GM12878 (cell line): ENCODE measurements around the gene MYMK. TPM values are rescaled to one million over a fixed set of nuclear protein-coding genes. Genes with fewer than 3 reads are reported as not detected.

Source experiments
- ATAC-seq: fragments of 200-7000 bp; cut with Tn5 transposase; 3 replicates; pipeline ENCODE4 v1.9.1; 2020; ENCODE audit warnings: mild to moderate bottlenecking, moderate library complexity
- BruUV-seq: library from RNA; stranded (reverse); fragments of 400-500 nt; replicated peaks from 2 replicates; lab custom pipeline; 2021; lab: Mats Ljungman, UMichigan
- CTCF ChIA-PET: fragments of 300-600 bp; sonication (Branson Sonifier 250); formaldehyde crosslinking; extraction: SDS; loops from one replicate; lab custom pipeline; 2021; ENCODE audit warnings: inconsistent platforms; lab: Yijun Ruan, JAX
- POLR2A ChIA-PET: fragments of 350-600 bp; formaldehyde crosslinking; extraction: SDS; loops from one replicate; lab custom pipeline; 2021; ENCODE audit warnings: inconsistent platforms; lab: Charles Lee
- RAD21 ChIA-PET: fragments of 300-600 bp; sonication (Branson Sonifier 250); formaldehyde crosslinking; loops from one replicate; lab custom pipeline; 2023; ENCODE audit warnings: antibody characterized with exemption; ENCODE audit not compliant: unreplicated experiment; lab: Charles Lee
- SMC1A ChIA-PET: fragments of 300-600 bp; sonication (Branson Sonifier 250); formaldehyde crosslinking; loops from one replicate; lab custom pipeline; 2023; ENCODE audit not compliant: unreplicated experiment, uncharacterized antibody; lab: Charles Lee
- DNase-seq: peaks from one replicate; pipeline ENCODE4 v3.0.0-alpha.2; 2011; ENCODE audit warnings: low read depth, low spot score
- FAIRE-seq: peaks from 3 replicates; lab custom pipeline; 2011; peaks lifted over from hg19 to GRCh38; lab: Jason Lieb, UNC
- H2AFZ ChIP-seq: 2 replicates; pipeline ENCODE4 v1.6.0; 2011; ENCODE audit warnings: low read depth, low read length, control low read depth; ENCODE audit not compliant: control insufficient read depth
- H3K27ac ChIP-seq: 2 replicates; pipeline ENCODE4 v1.5.1; 2011; ENCODE audit warnings: control low read depth; ENCODE audit not compliant: control insufficient read depth, insufficient read depth
- H3K27me3 ChIP-seq, 2 experiments: replicated peaks in 1 of 2; 2 replicates each; pipeline versions ENCODE4 v1.6.0 to v1.6.1; 2011; ENCODE audit warnings: low read length in 1 of 2; ENCODE audit not compliant: control insufficient read depth in 2 of 2, insufficient read depth in 2 of 2
- H3K36me3 ChIP-seq, 2 experiments: 2 replicates each; pipeline ENCODE4 v1.5.1; 2011; ENCODE audit warnings: low read length in 1 of 2; ENCODE audit not compliant: control insufficient read depth in 2 of 2, insufficient read depth in 2 of 2
- H3K4me1 ChIP-seq: 2 replicates; pipeline ENCODE4 v1.6.1; 2011; ENCODE audit warnings: mild to moderate bottlenecking, low read length, moderate library complexity, mixed read lengths; ENCODE audit not compliant: control insufficient read depth, insufficient read depth
- H3K4me2 ChIP-seq: 2 replicates; pipeline ENCODE4 v1.6.0; 2011; ENCODE audit warnings: control low read depth; ENCODE audit not compliant: control insufficient read depth, insufficient read depth
- H3K4me3 ChIP-seq: fragments of 200-600 bp; sonication (generic); 2 replicates; pipeline ENCODE4 v1.5.1; 2016
- H3K79me2 ChIP-seq: 2 replicates; pipeline ENCODE4 v1.6.0; 2011; ENCODE audit warnings: low read length; ENCODE audit not compliant: control insufficient read depth, insufficient read depth
- H3K9ac ChIP-seq: 2 replicates; pipeline ENCODE4 v1.8.0; 2011; ENCODE audit warnings: low read length, control low read depth, mixed read lengths; ENCODE audit not compliant: control insufficient read depth, insufficient read depth
- H3K9me3 ChIP-seq: replicated peaks from 3 replicates; pipeline ENCODE4 v1.5.1; 2011; ENCODE audit warnings: mild to moderate bottlenecking, low read length; ENCODE audit not compliant: control insufficient read depth, insufficient read depth
- H4K20me1 ChIP-seq: 2 replicates; pipeline ENCODE4 v1.6.0; 2011; ENCODE audit not compliant: control insufficient read depth, insufficient read depth
- POU2F2 ChIP-seq: IDR thresholded peaks from 3 replicates; pipeline ENCODE4 v1.6.1; 2011; ENCODE audit warnings: low read depth, mild to moderate bottlenecking, low read length, borderline replicate concordance
- SRF ChIP-seq, 2 experiments: IDR thresholded peaks; 2 replicates each; pipeline ENCODE4 v1.6.1; 2011; ENCODE audit warnings: low read depth in 2 of 2, low read length in 2 of 2, mild to moderate bottlenecking in 1 of 2, moderate library complexity in 1 of 2
- WGBS: methylation state at CpG from one replicate; pipeline ENCODE4 v1.1.6; 2016; ENCODE audit warnings: low lambda C conversion rate; ENCODE audit not compliant: insufficient replicate concordance, insufficient coverage; ENCODE audit errors: missing lambda C conversion rate; 5-methylcytosine and 5-hydroxymethylcytosine counted together
- in situ Hi-C: fragments of 300-500 bp; cut with MboI; formaldehyde crosslinking; loops from 9 replicates; pipeline ENCODE4 v1.14.3; 2018; ENCODE audit warnings: mixed read lengths
- intact Hi-C: fragments of 100-400 bp; cut with micrococcal nuclease; formaldehyde crosslinking; loops from one replicate; pipeline ENCODE4 v1.14.2; 2022; ENCODE audit not compliant: unreplicated experiment
- polyA plus RNA-seq, 11 experiments: library from polyadenylated mRNA; depleted of rRNA in 4 of 11; unstranded in 6 of 11; stranded (reverse) in 5 of 11; fragments of >200 nt; fragmentation: Nextera tagmentation in 4 of 11; fragmentation: Illumina TruSeq in 1 of 11; extraction: Ambion mirVana in 4 of 11; extraction: Trizol in 1 of 11; gene quantifications; 1 replicate in 1 of 11; 2 replicates in 10 of 11; pipeline versions ENCODE4 v1.2.1 to v1.2.3, GENCODE V29; 2011 to 2016; ENCODE audit warnings: inconsistent platforms in 2 of 11, missing spikeins in 2 of 11, low read depth in 1 of 11
- total RNA-seq, 4 experiments: library from RNA; depleted of rRNA in 3 of 4; stranded (reverse); fragments of >200 nt in 3 of 4; fragmentation: Illumina TruSeq in 1 of 4; extraction: Trizol in 1 of 4; gene quantifications; 2 replicates each; pipeline versions ENCODE4 v1.2.1 to v1.2.3, GENCODE V29; 2013 to 2021
- TF ChIP-seq, protein P1 (sequence below): IDR thresholded peaks from 2 replicates; pipeline ENCODE4 v1.6.1; 2011; ENCODE audit warnings: borderline replicate concordance, low read depth, mild to moderate bottlenecking, moderate library complexity, low read length; ENCODE audit not compliant: insufficient read depth, poor library complexity, severe bottlenecking

MYMK gene
- total and polyA plus RNA-seq, 10 of the 15 experiments (the other 5 are each of a cell fraction or from before 2014, with no cell fraction given) = not detected

- Histone ChIP-seq H3K79me2 (no peaks in the 10 kb centered on the region), H3K4me1 (peaks cover 3% of the 10 kb centered on the region), H3K27ac (no peak overlapping the region), H2AFZ (no peak overlapping the region), H3K27me3 (no peaks in the 10 kb centered on the region; a peak in 3 of 4 replicates), H3K9me3 (no peaks in the 10 kb centered on the region), H3K9ac (no peak overlapping the region), H4K20me1 (no peaks in the 10 kb centered on the region), H3K4me2 (no peak overlapping the region), H3K4me3 (no peak overlapping the region), H3K36me3 (no peaks in the 10 kb centered on the region)
- ChIA-PET SMC1A (no interaction called here), CTCF (interaction anchor here (7.7 kb wide), 1 partner anchor 302 kb away, joined by 61 read pairs; no protein-coding TSS in a partner anchor), RAD21 (no interaction called here), POLR2A (no interaction called here)
- intact Hi-C loops (loop anchor here (10.0 kb wide), 1 partner anchor 465 kb away; no protein-coding TSS in a partner anchor), in situ Hi-C loops (loop anchor here (5.0 kb wide), 1 partner anchor 302 kb away; no protein-coding TSS in a partner anchor)
- FAIRE-seq (no peak), DNase-seq (no peak), ATAC-seq (no peak)
- 22% methylated on average over 19 of the region's 19 CpGs for WGBS
- no TSS peak for BruUV-seq
- TF ChIP-seq SRF (IDR thresholded peaks at IDR 0.05; ENCODE audit: low read depth in 2 of 2, low read length in 2 of 2) (no peak), POU2F2 (no peak)
- TF ChIP-seq, protein P1, sequence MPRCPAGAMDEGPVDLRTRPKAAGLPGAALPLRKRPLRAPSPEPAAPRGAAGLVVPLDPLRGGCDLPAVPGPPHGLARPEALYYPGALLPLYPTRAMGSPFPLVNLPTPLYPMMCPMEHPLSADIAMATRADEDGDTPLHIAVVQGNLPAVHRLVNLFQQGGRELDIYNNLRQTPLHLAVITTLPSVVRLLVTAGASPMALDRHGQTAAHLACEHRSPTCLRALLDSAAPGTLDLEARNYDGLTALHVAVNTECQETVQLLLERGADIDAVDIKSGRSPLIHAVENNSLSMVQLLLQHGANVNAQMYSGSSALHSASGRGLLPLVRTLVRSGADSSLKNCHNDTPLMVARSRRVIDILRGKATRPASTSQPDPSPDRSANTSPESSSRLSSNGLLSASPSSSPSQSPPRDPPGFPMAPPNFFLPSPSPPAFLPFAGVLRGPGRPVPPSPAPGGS = peak; percentile 59
Observed at GRCh38 chr9:133489253-133490190, 35.2 kb downstream of the MYMK start.
